HuH-7.5 (cell line): ENCODE measurements around the gene TENT4A.

Experiments
- DNase-seq: peaks from one replicate; pipeline ENCODE4 v3.0.0; 2011; ENCODE audit warnings: low spot score

The TENT4A gene

DNA sequence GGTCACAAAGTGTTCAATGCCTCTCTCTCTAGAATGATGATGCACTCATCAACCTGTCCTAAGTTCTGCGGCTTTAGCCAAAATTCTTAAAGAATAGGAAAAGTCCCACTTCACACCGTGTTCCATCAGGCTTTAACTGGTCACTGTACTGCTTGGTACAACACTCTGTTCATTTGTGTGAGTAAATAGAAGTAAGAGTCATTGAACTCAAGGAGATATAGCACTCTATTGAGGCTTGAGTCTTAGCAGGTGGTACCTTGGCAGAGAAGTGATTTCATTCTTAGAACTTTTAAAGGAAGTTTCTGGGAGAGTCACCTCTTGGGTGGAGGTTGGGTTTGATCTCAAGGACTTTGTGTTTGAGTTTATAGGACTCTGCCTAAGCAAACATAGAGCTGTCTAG lies 92.6 kb downstream of the TENT4A start:
- no peak for DNase-seq
